Endothelial cell of umbilical vein (primary cell): ENCODE measurements around the gene ZNHIT3. TPM values are rescaled to one million over a fixed set of nuclear protein-coding genes. Genes with fewer than 3 reads are reported as not detected.

Experiments
- BruUV-seq: library from RNA; stranded (reverse); fragments of 400-500 nt; replicated peaks from 2 replicates; lab custom pipeline; 2021; lab: Mats Ljungman, UMichigan
- CTCF ChIA-PET: fragments of 300-600, 350-600 bp; sonication (Branson Sonifier 250); formaldehyde crosslinking; loops from one replicate; lab custom pipeline; 2021; ENCODE audit warnings: antibody characterized with exemption, inconsistent platforms; lab: Charles Lee
- POLR2A ChIA-PET: fragments of 300-600, 350-600 bp; sonication (Branson Sonifier 250); formaldehyde crosslinking; loops from one replicate; lab custom pipeline; 2021; ENCODE audit warnings: antibody characterized with exemption, inconsistent platforms; lab: Charles Lee
- DNase-seq: peaks from one replicate; pipeline ENCODE4 v3.0.0-alpha.2; 2011; ENCODE audit warnings: low read depth, low spot score
- FAIRE-seq: peaks from 2 replicates; lab custom pipeline; 2011; peaks lifted over from hg19 to GRCh38; lab: Jason Lieb, UNC
- H2AFZ ChIP-seq: 2 replicates; pipeline ENCODE4 v1.6.0; 2012; ENCODE audit warnings: low read depth, low read length, control low read depth, inconsistent platforms
- H3K27ac ChIP-seq: 2 replicates; pipeline ENCODE4 v1.5.1; 2011; ENCODE audit warnings: low read depth, mild to moderate bottlenecking, control low read depth, low read length, moderate library complexity; ENCODE audit not compliant: insufficient read depth
- H3K27me3 ChIP-seq, 2 experiments: 2 replicates each; pipeline versions ENCODE4 v1.6.0 to v1.6.1; 2011; ENCODE audit warnings: low read length in 2 of 2, mixed read lengths in 1 of 2; ENCODE audit not compliant: control insufficient read depth in 2 of 2, insufficient read depth in 2 of 2
- H3K36me3 ChIP-seq, 2 experiments: 2 replicates in 1 of 2; 3 replicates in 1 of 2; pipeline ENCODE4 v1.5.1; 2011; ENCODE audit warnings: low read length in 2 of 2, mild to moderate bottlenecking in 1 of 2, moderate library complexity in 1 of 2; ENCODE audit not compliant: control insufficient read depth in 2 of 2, insufficient read depth in 2 of 2; ENCODE audit errors: extremely low read depth in 1 of 2
- H3K4me1 ChIP-seq: 3 replicates; pipeline ENCODE4 v1.5.1; 2011; ENCODE audit warnings: mild to moderate bottlenecking, low read length; ENCODE audit not compliant: control insufficient read depth, insufficient read depth; ENCODE audit errors: extremely low read depth
- H3K4me2 ChIP-seq: 2 replicates; pipeline ENCODE4 v1.6.1; 2011; ENCODE audit warnings: low read length, control low read depth, mixed read lengths; ENCODE audit not compliant: insufficient read depth
- H3K4me3 ChIP-seq, 3 experiments: fragments of 200-600 bp in 1 of 3; sonication (generic), shearing (Covaris generic) in 1 of 3; replicated peaks in 1 of 3; 2 replicates each; pipeline ENCODE4 v1.5.1; 2011 to 2016; ENCODE audit warnings: control low read depth in 3 of 3, low read length in 3 of 3, mild to moderate bottlenecking in 2 of 3, inconsistent platforms in 1 of 3, low read depth in 1 of 3, moderate library complexity in 1 of 3; ENCODE audit not compliant: insufficient read depth in 1 of 3
- H3K79me2 ChIP-seq: 2 replicates; pipeline ENCODE4 v1.6.0; 2012; ENCODE audit warnings: low read length, inconsistent platforms; ENCODE audit not compliant: control insufficient read depth, insufficient read depth
- H3K9ac ChIP-seq: replicated peaks from 2 replicates; pipeline ENCODE3; 2011; ENCODE audit warnings: low read length, control low read depth; ENCODE audit not compliant: insufficient read depth; ENCODE audit errors: extremely low read depth
- H3K9me1 ChIP-seq: replicated peaks from 3 replicates; pipeline ENCODE4 v1.6.0; 2011; ENCODE audit warnings: mild to moderate bottlenecking, low read length; ENCODE audit not compliant: control insufficient read depth, insufficient read depth; ENCODE audit errors: extremely low read depth
- H3K9me3 ChIP-seq: replicated peaks from 2 replicates; pipeline ENCODE4 v1.5.1; 2012; ENCODE audit warnings: low read length, inconsistent platforms; ENCODE audit not compliant: control insufficient read depth, insufficient read depth
- H4K20me1 ChIP-seq: replicated peaks from 2 replicates; pipeline ENCODE3; 2011; ENCODE audit warnings: mild to moderate bottlenecking, low read length; ENCODE audit not compliant: control insufficient read depth, insufficient read depth; ENCODE audit errors: extremely low read depth
- FOS ChIP-seq: IDR thresholded peaks from 2 replicates; pipeline ENCODE4 v1.6.1; 2011; ENCODE audit warnings: mild to moderate bottlenecking, low read length, moderate library complexity, borderline replicate concordance; ENCODE audit not compliant: insufficient read depth
- POLR2AphosphoS5 ChIP-seq: IDR thresholded peaks from 2 replicates; pipeline ENCODE4 v1.6.1; 2012; ENCODE audit warnings: low read depth, mild to moderate bottlenecking, control low read depth, low read length, moderate library complexity; ENCODE audit not compliant: insufficient read depth
- dilution Hi-C: fragments of 300-500 bp; cut with MboI; formaldehyde crosslinking; loops from one replicate; pipeline ENCODE4 v1.15.0; 2019; ENCODE audit warnings: low sequenced_read_pairs; ENCODE audit not compliant: extremely low pct_ligation_motif_present
- intact Hi-C: fragments of 100-400 bp; cut with micrococcal nuclease; formaldehyde crosslinking; loops from one replicate; pipeline ENCODE4 v1.10.0; 2022
- polyA plus RNA-seq, 4 experiments: library from polyadenylated mRNA; depleted of rRNA in 3 of 4; stranded (reverse) in 3 of 4; unstranded in 1 of 4; fragments of >200 nt; gene quantifications; 2 replicates each; pipeline versions ENCODE4 v1.2.1 to v1.2.3, GENCODE V29; 2011 to 2012; ENCODE audit warnings: missing spikeins in 1 of 4
- total RNA-seq: library from RNA; stranded (reverse); gene quantifications from 2 replicates; pipeline ENCODE4 v1.2.3, GENCODE V29; 2021
- TF ChIP-seq, protein P1 (sequence below): IDR thresholded peaks from 2 replicates; pipeline ENCODE4 v1.6.1; 2011; ENCODE audit not compliant: insufficient read depth, insufficient read length

The ZNHIT3 gene
- total and polyA plus RNA-seq, 2 donors (not counting 3 experiments of a cell fraction or from before 2014, with no cell fraction given), result 34.0 to 66.9 TPM

DNA sequence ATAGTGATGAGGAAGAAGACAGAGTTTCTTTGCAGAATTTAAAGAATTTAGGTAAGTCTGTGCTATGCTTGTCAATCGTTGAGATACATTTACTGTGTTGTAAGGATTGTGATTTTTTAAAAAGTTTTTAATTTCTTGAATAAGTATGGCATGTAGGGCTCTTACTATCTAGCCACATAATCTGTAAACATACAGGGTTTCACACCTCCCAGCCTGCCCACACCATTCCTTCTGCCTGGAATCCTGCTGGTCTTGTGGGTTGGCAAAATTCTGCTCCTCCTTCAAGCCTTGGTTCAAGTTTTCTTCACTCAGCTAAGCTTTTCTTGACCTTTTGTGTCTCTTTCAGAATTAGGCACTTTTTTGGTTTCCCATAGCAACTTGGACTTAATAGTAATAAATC, 7.5 kb downstream of the ZNHIT3 start:
- H3K4me3 ChIP-seq, result no peak overlapping the region
- peaks cover 16% of the 10 kb centered on the region for H3K79me2 ChIP-seq
- no peak overlapping the region for H3K9ac ChIP-seq
- no peaks in the 10 kb centered on the region for H3K4me1 ChIP-seq
- no peak overlapping the region for H2AFZ ChIP-seq
- POLR2A ChIA-PET, result no interaction called here
- CTCF ChIA-PET, result interaction anchor here (2.0 kb wide), 1 partner anchor 11 kb away, joined by 11 read pairs; no protein-coding TSS in a partner anchor
- dilution Hi-C loops (no loop called here), intact Hi-C loops (no loop called here)
- no peak for TF ChIP-seq POLR2AphosphoS5
- TF ChIP-seq, protein P1, sequence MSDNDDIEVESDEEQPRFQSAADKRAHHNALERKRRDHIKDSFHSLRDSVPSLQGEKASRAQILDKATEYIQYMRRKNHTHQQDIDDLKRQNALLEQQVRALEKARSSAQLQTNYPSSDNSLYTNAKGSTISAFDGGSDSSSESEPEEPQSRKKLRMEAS, result no peak
- H3K9me1 ChIP-seq, result no peaks in the 10 kb centered on the region
- H3K9me3 ChIP-seq, result no peaks in the 10 kb centered on the region
- H3K36me3 ChIP-seq, result peaks cover 10 to 29% of the 10 kb centered on the region in 2 experiments
- no peaks in the 10 kb centered on the region for H3K27me3 ChIP-seq
- BruUV-seq, result no TSS peak
- H3K4me2 ChIP-seq, result no peak overlapping the region
- no peak for FAIRE-seq
- H4K20me1 ChIP-seq, result no peaks in the 10 kb centered on the region
- DNase-seq, result no peak
- no peak overlapping the region for H3K27ac ChIP-seq

DNA sequence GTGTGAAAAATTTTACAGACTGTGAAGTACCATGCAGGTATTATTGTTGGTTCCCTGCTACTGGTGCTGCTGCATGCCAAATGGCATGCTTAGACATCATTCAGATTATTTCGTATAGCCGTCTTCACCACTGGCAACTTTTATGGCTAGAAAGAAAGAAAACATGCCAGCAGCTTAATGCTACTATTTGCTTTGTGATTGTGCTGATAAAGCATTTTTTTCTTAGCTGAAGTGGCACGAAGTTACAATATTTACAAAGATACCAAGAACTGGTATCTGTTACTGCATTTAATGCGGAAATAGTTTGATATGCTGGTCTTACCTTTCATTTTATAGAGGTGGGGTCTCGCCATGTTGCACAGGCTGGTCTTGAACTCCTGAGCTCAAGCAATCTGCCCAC, 8.2 kb downstream of the ZNHIT3 start:
- DNase-seq (no peak), FAIRE-seq (no peak)
- BruUV-seq, result no TSS peak
- dilution Hi-C loops (no loop called here), intact Hi-C loops (no loop called here)
- Histone ChIP-seq H3K27me3 (no peaks in the 10 kb centered on the region), H3K9me3 (no peaks in the 10 kb centered on the region), H3K4me1 (no peaks in the 10 kb centered on the region), H3K36me3 (peaks cover 10 to 29% of the 10 kb centered on the region in 2 experiments), H3K9me1 (no peaks in the 10 kb centered on the region), H4K20me1 (no peaks in the 10 kb centered on the region), H3K4me3 (no peak overlapping the region), H3K27ac (no peak overlapping the region), H3K79me2 (peaks cover 12% of the 10 kb centered on the region), H3K9ac (no peak overlapping the region), H3K4me2 (no peak overlapping the region), H2AFZ (no peak overlapping the region)
- TF ChIP-seq FOS (no peak), POLR2AphosphoS5 (no peak)
- CTCF ChIA-PET, result interaction anchor here (1.6 to 2.0 kb wide), 2 partner anchors 9 to 12 kb away, joined by 3 to 11 read pairs; no protein-coding TSS in a partner anchor
- POLR2A ChIA-PET, result no interaction called here
